ENCODE measurements around the gene NR4A3. TPM values are rescaled to one million over a fixed set of nuclear protein-coding genes. Genes with fewer than 3 reads are reported as not detected.

The NR4A3 gene
- polyA plus RNA-seq, 3 donors = 0.88 to 2.1 (median 0.92) TPM

GRCh38 chr9:99860266-99860665, 38.6 kb downstream of the NR4A3 start:
- no CpG with 5 or more reads among the region's 1 CpG for WGBS (ENCODE audit: insufficient coverage)
- H3K9me3 Mint-ChIP-seq = peaks cover 0 to 1% (median 0%) of the 10 kb centered on the region in 7 donors
- H3K27me3 Mint-ChIP-seq (ENCODE audit: low read depth in 3 of 3) = peaks cover 0 to 3% (median 2%) of the 10 kb centered on the region in 3 donors
- H3K4me1 Mint-ChIP-seq = no peaks in the 10 kb centered on the region
- no peak for TF ChIP-seq CTCF (IDR thresholded peaks at IDR 0.05)
- H3K4me3 Mint-ChIP-seq = no peak overlapping the region
- no peak for DNase-seq
- Histone ChIP-seq H3K9ac (ENCODE audit: insufficient read depth, low read length, poor library complexity, severe bottlenecking) (no peak overlapping the region), H2AFZ (ENCODE audit: insufficient read depth, low read depth, low read length, poor library complexity, severe bottlenecking) (no peak overlapping the region), H3K27ac (ENCODE audit: low read depth in 1 of 2, low read length in 2 of 2) (no peak overlapping the region), H3K4me1 (ENCODE audit: control insufficient read depth in 1 of 2, insufficient read depth in 2 of 2, low read length in 2 of 2) (no peaks in the 10 kb centered on the region), H3K9me3 (replicated peaks in 1 of 2; ENCODE audit: control insufficient read depth in 1 of 2, insufficient read depth in 1 of 2, low read length in 2 of 2) (no peaks in the 10 kb centered on the region), H3K4me3 (replicated peaks in 1 of 3; ENCODE audit: low read depth in 2 of 3, low read length in 3 of 3) (no peak overlapping the region), H3K79me2 (ENCODE audit: insufficient read depth, low read length) (no peaks in the 10 kb centered on the region), H4K20me1 (ENCODE audit: insufficient read depth, low read length) (no peaks in the 10 kb centered on the region), H3K36me3 (replicated peaks in 1 of 2; ENCODE audit: control insufficient read depth in 1 of 2, insufficient read depth in 2 of 2, low read length in 2 of 2) (no peaks in the 10 kb centered on the region), H3K27me3 (ENCODE audit: control insufficient read depth in 2 of 2, insufficient read depth in 2 of 2, low read length in 2 of 2) (no peaks in the 10 kb centered on the region), H3K4me2 (replicated peaks; ENCODE audit: extremely low read depth, low read length, poor library complexity, severe bottlenecking) (no peak overlapping the region)
- no peaks in the 10 kb centered on the region for H3K36me3 Mint-ChIP-seq
- H3K27ac Mint-ChIP-seq = no peak overlapping the region
- intact Hi-C loops (cut with micrococcal nuclease) = no loop called here

GRCh38 chr9:99863955-99864354, 42.3 kb downstream of the NR4A3 start:
- Histone ChIP-seq H4K20me1 (ENCODE audit: insufficient read depth, low read length) (no peaks in the 10 kb centered on the region), H3K36me3 (replicated peaks in 1 of 2; ENCODE audit: control insufficient read depth in 1 of 2, insufficient read depth in 2 of 2, low read length in 2 of 2) (no peaks in the 10 kb centered on the region), H3K4me1 (ENCODE audit: control insufficient read depth in 1 of 2, insufficient read depth in 2 of 2, low read length in 2 of 2) (no peaks in the 10 kb centered on the region), H2AFZ (ENCODE audit: insufficient read depth, low read depth, low read length, poor library complexity, severe bottlenecking) (no peak overlapping the region), H3K4me3 (replicated peaks in 1 of 3; ENCODE audit: low read depth in 2 of 3, low read length in 3 of 3) (no peak overlapping the region), H3K9ac (ENCODE audit: insufficient read depth, low read length, poor library complexity, severe bottlenecking) (no peak overlapping the region), H3K9me3 (replicated peaks in 1 of 2; ENCODE audit: control insufficient read depth in 1 of 2, insufficient read depth in 1 of 2, low read length in 2 of 2) (no peaks in the 10 kb centered on the region), H3K27ac (ENCODE audit: low read depth in 1 of 2, low read length in 2 of 2) (no peak overlapping the region), H3K27me3 (ENCODE audit: control insufficient read depth in 2 of 2, insufficient read depth in 2 of 2, low read length in 2 of 2) (no peaks in the 10 kb centered on the region), H3K4me2 (replicated peaks; ENCODE audit: extremely low read depth, low read length, poor library complexity, severe bottlenecking) (no peak overlapping the region), H3K79me2 (ENCODE audit: insufficient read depth, low read length) (no peaks in the 10 kb centered on the region)
- intact Hi-C loops (cut with micrococcal nuclease) = no loop called here
- H3K36me3 Mint-ChIP-seq = no peaks in the 10 kb centered on the region
- no peaks in the 10 kb centered on the region for H3K9me3 Mint-ChIP-seq
- H3K27ac Mint-ChIP-seq = no peak overlapping the region
- H3K4me1 Mint-ChIP-seq = peaks cover 2% of the 10 kb centered on the region
- no peak for DNase-seq
- TF ChIP-seq CTCF (IDR thresholded peaks at IDR 0.05) = no peak
- WGBS (ENCODE audit: insufficient coverage) = no CpG with 5 or more reads among the region's 2 CpGs
- no peak overlapping the region for H3K4me3 Mint-ChIP-seq
- H3K27me3 Mint-ChIP-seq (ENCODE audit: low read depth in 3 of 3) = peaks cover 0 to 3% (median 2%) of the 10 kb centered on the region in 3 donors

Data from CD14-positive monocyte (primary cell).